ENCODE results near the gene ZNF90.
"Not testable (repeated sequence)": the region's sequence is repeated elsewhere in the genome, so short reads cannot be mapped to it uniquely, and the experiment has no call there.

ZNF90 gene

GRCh38 chr19:20107301-20107700 lies 29.5 kb downstream of the ZNF90 start:
- no peak for DNase-seq

- not testable (repeated sequence) for DNase-seq
Measured at GRCh38 chr19:20118064-20118839, 40.5 kb downstream of the ZNF90 start.

- no peak for DNase-seq
Measured at GRCh38 chr19:20124879-20125278, 47.1 kb downstream of the ZNF90 start.

GRCh38 chr19:20132933-20133332 lies 55.1 kb downstream of the ZNF90 start:
- DNase-seq = not testable (repeated sequence)

- DNase-seq = not testable (repeated sequence)
Measured at GRCh38 chr19:20137714-20138113, 59.9 kb downstream of the ZNF90 start.

- DNase-seq = no peak
Measured at GRCh38 chr19:20151617-20152145, 73.9 kb downstream of the ZNF90 start.

- not testable (repeated sequence) for DNase-seq
Measured at GRCh38 chr19:20152506-20152905, 74.7 kb downstream of the ZNF90 start.

GRCh38 chr19:20153281-20153680 lies 75.5 kb downstream of the ZNF90 start:
- no peak for DNase-seq

- DNase-seq = no peak
Measured at GRCh38 chr19:20154636-20155035, 76.8 kb downstream of the ZNF90 start.

- DNase-seq = no peak
Measured at GRCh38 chr19:20162821-20163220, 85.0 kb downstream of the ZNF90 start.

- DNase-seq = no peak
Measured at GRCh38 chr19:20164456-20164855, 86.7 kb downstream of the ZNF90 start.

- no peak for DNase-seq
Measured at GRCh38 chr19:20165971-20166592, 88.3 kb downstream of the ZNF90 start.

- peak; percentile 77 for DNase-seq
Measured at GRCh38 chr19:20167020-20167644, 89.3 kb downstream of the ZNF90 start, which contains the start of gene ZNF486. TSS of gene ZNF486 (plus strand) at chr19:20167214. CDS start at chr19:20167331, 117 bp downstream.

- no peak for DNase-seq
Measured at GRCh38 chr19:20167651-20168122, 89.9 kb downstream of the ZNF90 start.
